Fibroblast of pulmonary artery (primary cell): ENCODE measurements around the gene CALR3.
"Not testable (repeated sequence)": the region's sequence is repeated elsewhere in the genome, so short reads cannot be mapped to it uniquely, and the experiment has no call there.

Experiments
- DNase-seq: peaks from one replicate; pipeline ENCODE4 v3.0.0-alpha.2; 2010; ENCODE audit warnings: low read depth
- H3K4me3 ChIP-seq: replicated peaks from 2 replicates; pipeline ENCODE4 v1.5.1; 2011; ENCODE audit warnings: low read depth, mild to moderate bottlenecking, control low read depth, low read length, moderate library complexity
- CTCF ChIP-seq: IDR thresholded peaks from 2 replicates; pipeline ENCODE4 v1.5.1; 2011; ENCODE audit warnings: mild to moderate bottlenecking, control low read depth, low read length, inconsistent platforms; ENCODE audit errors: missing control alignments

Gene CALR3

GRCh38 chr19:16518483-16519229 is 22.7 kb upstream of the CALR3 start:
- H3K4me3 ChIP-seq = no peak overlapping the region
- TF ChIP-seq CTCF = no peak
- no peak for DNase-seq

GRCh38 chr19:16518061-16518460 is 22.1 kb upstream of the CALR3 start:
- H3K4me3 ChIP-seq = no peak overlapping the region
- TF ChIP-seq CTCF = no peak
- no peak for DNase-seq

- no peak for TF ChIP-seq CTCF
- no peak for DNase-seq
- H3K4me3 ChIP-seq = no peak overlapping the region
Measured at GRCh38 chr19:16516923-16517610, 21.1 kb upstream of the CALR3 start.

GRCh38 chr19:16516381-16516780 is 20.4 kb upstream of the CALR3 start:
- no peak for TF ChIP-seq CTCF
- no peak for DNase-seq
- H3K4me3 ChIP-seq = no peak overlapping the region

GRCh38 chr19:16514383-16515019 is 18.5 kb upstream of the CALR3 start:
- H3K4me3 ChIP-seq = no peak overlapping the region
- DNase-seq = no peak
- no peak for TF ChIP-seq CTCF

GRCh38 chr19:16512611-16513010 is 16.6 kb upstream of the CALR3 start:
- DNase-seq = not testable (repeated sequence)

GRCh38 chr19:16509141-16510061 is 13.4 kb upstream of the CALR3 start:
- no peak overlapping the region for H3K4me3 ChIP-seq
- DNase-seq = peak; percentile 14
- no peak for TF ChIP-seq CTCF

More at GRCh38 chr19:16512611-16513010, 16.6 kb upstream of the CALR3 start:
- not testable (repeated sequence) for H3K4me3 ChIP-seq
